SK-N-SH (cell line): Measurements from ENCODE around the gene TRMU. TPM values are rescaled to one million over a fixed set of nuclear protein-coding genes. Genes with fewer than 3 reads are reported as not detected.

ENCODE experiments used
- CTCF ChIA-PET: fragments of 300-600, 350-600 bp; formaldehyde crosslinking; extraction: SDS; loops from one replicate; lab custom pipeline; 2021; lab: Yijun Ruan, JAX
- POLR2A ChIA-PET: fragments of 350-600 bp; sonication (Branson Sonifier 250); formaldehyde crosslinking; extraction: SDS; loops from one replicate; lab custom pipeline; 2020; ENCODE audit warnings: antibody characterized with exemption, inconsistent platforms; lab: Yijun Ruan, JAX
- DNase-seq: peaks from one replicate; pipeline ENCODE4 v3.0.0; 2012
- H2AFZ ChIP-seq: fragments of 200-600 bp; sonication (generic); 2 replicates; pipeline ENCODE4 v1.8.1; 2016; ENCODE audit warnings: antibody characterized with exemption, mild to moderate bottlenecking, low read depth
- H3F3A ChIP-seq: fragments of 200-600 bp; sonication (generic); replicated peaks from 2 replicates; pipeline ENCODE3; 2016; ENCODE audit warnings: antibody characterized with exemption, mild to moderate bottlenecking; ENCODE audit not compliant: insufficient read depth
- H3K27ac ChIP-seq, 2 experiments: fragments of 200-500 bp in 1 of 2; fragments of 200-600 bp in 1 of 2; sonication (Bioruptor generic) in 1 of 2; sonication (generic), shearing (Covaris generic) in 1 of 2; 2 replicates each; pipeline versions ENCODE4 v1.5.1 to v1.6.1; 2014 to 2016; ENCODE audit warnings: low read depth in 2 of 2, inconsistent platforms in 1 of 2, low read length in 1 of 2, mild to moderate bottlenecking in 1 of 2, mixed read lengths in 1 of 2
- H3K27me3 ChIP-seq: fragments of 200-600 bp; sonication (generic), shearing (Covaris generic); 2 replicates; pipeline ENCODE4 v1.6.1; 2016; ENCODE audit warnings: mixed run types; ENCODE audit not compliant: insufficient read depth
- H3K36me3 ChIP-seq, 2 experiments: fragments of 200-500 bp in 1 of 2; fragments of 200-600 bp in 1 of 2; sonication (Bioruptor generic) in 1 of 2; sonication (generic) in 1 of 2; replicated peaks in 1 of 2; 2 replicates each; pipeline versions ENCODE3 to v1.5.1; 2014 to 2016; ENCODE audit warnings: low read length in 1 of 2, mild to moderate bottlenecking in 1 of 2; ENCODE audit not compliant: insufficient read depth in 2 of 2, control insufficient read depth in 1 of 2
- H3K4me1 ChIP-seq, 2 experiments: fragments of 200-500 bp in 1 of 2; fragments of 200-600 bp in 1 of 2; sonication (Bioruptor generic) in 1 of 2; sonication (generic), shearing (Covaris generic) in 1 of 2; 2 replicates each; pipeline versions ENCODE4 v1.5.1 to v1.6.1; 2014 to 2016; ENCODE audit warnings: low read depth in 1 of 2, low read length in 1 of 2, mixed run types in 1 of 2; ENCODE audit not compliant: insufficient read depth in 2 of 2, control insufficient read depth in 1 of 2
- H3K4me2 ChIP-seq: fragments of 200-600 bp; sonication (generic), shearing (Covaris generic); 2 replicates; pipeline ENCODE4 v1.6.1; 2017; ENCODE audit warnings: mixed run types
- H3K4me3 ChIP-seq, 2 experiments: fragments of 200-500 bp in 1 of 2; fragments of 200-600 bp in 1 of 2; sonication (Bioruptor generic) in 1 of 2; sonication (generic), shearing (Covaris generic) in 1 of 2; 2 replicates each; pipeline versions ENCODE4 v1.5.1 to v1.8.1; 2014 to 2016; ENCODE audit warnings: low read depth in 2 of 2, inconsistent platforms in 1 of 2, low read length in 1 of 2, mild to moderate bottlenecking in 1 of 2, mixed read lengths in 1 of 2, moderate library complexity in 1 of 2
- H3K79me2 ChIP-seq: fragments of 200-600 bp; sonication (generic); 2 replicates; pipeline ENCODE4 v1.8.1; 2017; ENCODE audit warnings: mild to moderate bottlenecking; ENCODE audit not compliant: insufficient read depth
- H3K9ac ChIP-seq: fragments of 200-600 bp; sonication (generic); 2 replicates; pipeline ENCODE4 v1.6.1; 2017; ENCODE audit warnings: mixed run types
- H3K9me2 ChIP-seq: fragments of 200-600 bp; sonication (generic); 2 replicates; pipeline ENCODE4 v1.6.1; 2017; ENCODE audit warnings: mixed run types
- H3K9me3 ChIP-seq: fragments of 200-600 bp; sonication (generic); 2 replicates; pipeline ENCODE4 v1.6.1; 2017; ENCODE audit warnings: mixed run types, mild to moderate bottlenecking, moderate library complexity
- H4K20me1 ChIP-seq: fragments of 200-600 bp; sonication (generic); 2 replicates; pipeline ENCODE4 v1.6.1; 2017; ENCODE audit warnings: mild to moderate bottlenecking, mixed run types; ENCODE audit not compliant: insufficient read depth
- CHD2 ChIP-seq: fragments of 150-350 bp; IDR thresholded peaks from 2 replicates; pipeline ENCODE4 v1.6.1; 2018; ENCODE audit warnings: low read length; ENCODE audit not compliant: partially characterized antibody
- CTCF ChIP-seq: fragments of 200-600 bp; sonication (generic); IDR thresholded peaks from 2 replicates; pipeline ENCODE4 v1.6.1; 2017; ENCODE audit warnings: antibody characterized with exemption, mild to moderate bottlenecking, moderate library complexity
- EP300 ChIP-seq, 2 experiments: IDR thresholded peaks; 2 replicates each; pipeline versions ENCODE4 v1.4.0 to v1.6.1; 2012; ENCODE audit warnings: borderline replicate concordance in 1 of 2, low read depth in 1 of 2, low read length in 1 of 2
- EZH2phosphoT487 ChIP-seq: fragments of 200-600 bp; sonication (generic); IDR thresholded peaks from 2 replicates; pipeline ENCODE4 v1.6.1; 2017; ENCODE audit warnings: low read depth, mixed run types, mild to moderate bottlenecking, antibody characterized with exemption, moderate library complexity, borderline replicate concordance
- GATA2 ChIP-seq: sonication (generic); formaldehyde crosslinking; IDR thresholded peaks from 2 replicates; pipeline ENCODE4 v1.5.0; 2020; ENCODE audit warnings: mild to moderate bottlenecking, missing genetic modification reagents
- IRF3 ChIP-seq: fragments of 150-350 bp; IDR thresholded peaks from 2 replicates; pipeline ENCODE4 v1.6.1; 2016; ENCODE audit warnings: mild to moderate bottlenecking, low read depth, low read length
- JUND ChIP-seq: IDR thresholded peaks from 2 replicates; pipeline ENCODE4 v1.4.0; 2012
- MEF2A ChIP-seq: IDR thresholded peaks from 2 replicates; pipeline ENCODE4 v1.4.0; 2012; ENCODE audit warnings: low read depth, borderline replicate concordance
- MXI1 ChIP-seq: IDR thresholded peaks from 2 replicates; pipeline ENCODE4 v1.6.1; 2012; ENCODE audit warnings: mild to moderate bottlenecking, low read depth, low read length, improper control_type of control experiment
- POLR2AphosphoS5 ChIP-seq: IDR thresholded peaks from 2 replicates; pipeline ENCODE4 v1.6.1; 2012; ENCODE audit warnings: low read depth, low read length
- RCOR1 ChIP-seq: fragments of 150-350 bp; IDR thresholded peaks from 2 replicates; pipeline ENCODE4 v1.6.1; 2017; ENCODE audit warnings: antibody characterized with exemption, low read length
- REST ChIP-seq: IDR thresholded peaks from 2 replicates; pipeline ENCODE4 v1.6.1; 2012; ENCODE audit warnings: mild to moderate bottlenecking, low read depth, low read length, moderate library complexity
- RXRA ChIP-seq: IDR thresholded peaks from 2 replicates; pipeline ENCODE4 v1.4.0; 2012; ENCODE audit warnings: low read depth, mild to moderate bottlenecking, borderline replicate concordance
- SMC3 ChIP-seq: IDR thresholded peaks from 2 replicates; pipeline ENCODE4 v1.6.1; 2012; ENCODE audit warnings: low read depth, low read length, improper control_type of control experiment
- TCF12 ChIP-seq: IDR thresholded peaks from 2 replicates; pipeline ENCODE4 v1.4.0; 2012
- TEAD4 ChIP-seq: IDR thresholded peaks from 2 replicates; pipeline ENCODE4 v1.4.0; 2012; ENCODE audit warnings: mild to moderate bottlenecking, borderline replicate concordance; ENCODE audit not compliant: insufficient read depth
- USF1 ChIP-seq: IDR thresholded peaks from 2 replicates; pipeline ENCODE4 v1.4.0; 2012; ENCODE audit warnings: low read depth, borderline replicate concordance
- YY1 ChIP-seq: IDR thresholded peaks from 2 replicates; pipeline ENCODE4 v1.4.0; 2012; ENCODE audit warnings: low read depth, mild to moderate bottlenecking
- ZBTB33 ChIP-seq: IDR thresholded peaks from 2 replicates; pipeline ENCODE4 v1.4.0; 2012; ENCODE audit warnings: low read depth, borderline replicate concordance
- WGBS: methylation state at CpG from one replicate; pipeline ENCODE4 v1.1.6; 2017; ENCODE audit warnings: low lambda C conversion rate; 5-methylcytosine and 5-hydroxymethylcytosine counted together
- polyA plus RNA-seq, 3 experiments: library from polyadenylated mRNA; depleted of rRNA; stranded (reverse); fragments of >200 nt; gene quantifications; 2 replicates each; pipeline ENCODE4 v1.2.3, GENCODE V29; 2012

The TRMU gene
- polyA plus RNA-seq, 1 of the 3 experiments (the other 2 are of a cell fraction) = 47.1 TPM

GRCh38 chr22:46320716-46321386 is 14.7 kb upstream of the TRMU start (continued):
- TF ChIP-seq IRF3 (no peak), EP300 (IDR thresholded peaks at IDR 0.05; ENCODE audit: borderline replicate concordance in 1 of 2, low read depth in 1 of 2, low read length in 1 of 2) (no peak), CHD2 (no peak), GATA2 (CRISPR knock-in tag) (no peak)

- H3K9me2 ChIP-seq = no peaks in the 10 kb centered on the region
- no peak overlapping the region for H3K4me2 ChIP-seq
- no peak overlapping the region for H3K27ac ChIP-seq
- no peak overlapping the region for H3K9ac ChIP-seq
- no peak overlapping the region for H3K4me3 ChIP-seq
- CTCF ChIA-PET = no interaction called here
- no peak for DNase-seq
- H2AFZ ChIP-seq = no peak overlapping the region
- no peaks in the 10 kb centered on the region for H3K9me3 ChIP-seq
- POLR2A ChIA-PET = no interaction called here
- 92% methylated on average over 8 of the region's 15 CpGs for WGBS
- H3K36me3 ChIP-seq = peaks cover 10 to 21% of the 10 kb centered on the region in 2 experiments
- H3K27me3 ChIP-seq = no peaks in the 10 kb centered on the region
- H3K4me1 ChIP-seq = no peaks in the 10 kb centered on the region
- peaks cover 37% of the 10 kb centered on the region for H3K79me2 ChIP-seq
- H3F3A ChIP-seq = no peaks in the 10 kb centered on the region
- no peak for TF ChIP-seq IRF3
- no peak for TF ChIP-seq USF1
- TF ChIP-seq RXRA = no peak
- TF ChIP-seq RCOR1 = no peak
- TF ChIP-seq MXI1 = no peak
- TF ChIP-seq EZH2phosphoT487 = no peak
- no peak for TF ChIP-seq JUND
- no peak for TF ChIP-seq ZBTB33
- no peak for TF ChIP-seq CTCF
- TF ChIP-seq MEF2A = no peak
- TF ChIP-seq GATA2 (CRISPR knock-in tag) = no peak
- no peak for TF ChIP-seq POLR2AphosphoS5
- TF ChIP-seq REST = no peak
- no peak for TF ChIP-seq SMC3
- TF ChIP-seq TEAD4 = no peak
- TF ChIP-seq TCF12 = no peak
- no peak for TF ChIP-seq YY1
- H4K20me1 ChIP-seq = no peaks in the 10 kb centered on the region
Measured at GRCh38 chr22:46322711-46323110, 12.8 kb upstream of the TRMU start.
